Natural killer cell (primary cell): ENCODE data around the gene RPS21. TPM values are rescaled to one million over a fixed set of nuclear protein-coding genes. Genes with fewer than 3 reads are reported as not detected.

ENCODE experiments used
- ATAC-seq, 3 donors: fragments of 150-1000 bp in 2 of 3; fragments of 200-7000 bp in 1 of 3; cut with Tn5 transposase; 1 replicate in 1 of 3; 2 replicates in 2 of 3; pipeline ENCODE4 v1.10.0; 2021; ENCODE audit warnings: mild to moderate bottlenecking in 2 of 3, moderate library complexity in 2 of 3
- DNase-seq, 2 donors: peaks; one replicate each; pipeline versions ENCODE4 v3.0.0 to v3.0.0-alpha.2; 2013 to 2021; ENCODE audit warnings: mixed read lengths in 1 of 2
- H3K27ac ChIP-seq: one replicate; pipeline ENCODE4 v1.5.1; 2013; ENCODE audit warnings: mild to moderate bottlenecking, low read length
- H3K27me3 ChIP-seq: one replicate; pipeline ENCODE4 v1.6.1; 2013; ENCODE audit warnings: low read length; ENCODE audit not compliant: control insufficient read depth, insufficient read depth
- H3K36me3 ChIP-seq: one replicate; pipeline ENCODE4 v1.6.1; 2013; ENCODE audit warnings: low read length; ENCODE audit not compliant: control insufficient read depth, insufficient read depth
- H3K4me1 ChIP-seq: one replicate; pipeline ENCODE4 v1.6.1; 2013; ENCODE audit warnings: low read length; ENCODE audit not compliant: control insufficient read depth, insufficient read depth
- H3K4me3 ChIP-seq: one replicate; pipeline ENCODE4 v1.5.1; 2013; ENCODE audit warnings: low read length
- H3K9me3 ChIP-seq: one replicate; pipeline ENCODE4 v1.6.1; 2013; ENCODE audit warnings: low read length; ENCODE audit not compliant: control insufficient read depth, insufficient read depth
- H3K27ac Mint-ChIP-seq, 2 donors: one replicate each; pipeline ENCODE4 v1.8.0; 2022; ENCODE audit warnings: mild to moderate bottlenecking in 2 of 2, mixed read lengths in 2 of 2, moderate library complexity in 1 of 2
- H3K27me3 Mint-ChIP-seq, 2 donors: one replicate each; pipeline ENCODE4 v1.8.0; 2022; ENCODE audit warnings: low read depth in 2 of 2, mixed read lengths in 2 of 2
- H3K36me3 Mint-ChIP-seq: one replicate; pipeline ENCODE4 v1.8.0; 2022; ENCODE audit warnings: mixed read lengths
- H3K4me1 Mint-ChIP-seq, 2 donors: one replicate each; pipeline ENCODE4 v1.8.0; 2022; ENCODE audit warnings: mixed read lengths in 2 of 2
- H3K4me3 Mint-ChIP-seq: one replicate; pipeline ENCODE4 v1.8.0; 2022; ENCODE audit warnings: mild to moderate bottlenecking, moderate library complexity, mixed read lengths
- H3K9me3 Mint-ChIP-seq, 2 donors: one replicate each; pipeline ENCODE4 v1.8.0; 2022; ENCODE audit warnings: mixed read lengths in 2 of 2
- CTCF ChIP-seq: fragments of 200-600 bp; IDR thresholded peaks from one replicate; pipeline ENCODE4 v1.8.0; 2022; ENCODE audit warnings: antibody characterized with exemption
- whole genome bisulfite sequencing: methylation state at CpG from one replicate; pipeline ENCODE4 v1.1.7; 2013; ENCODE audit warnings: missing lambda C conversion rate; ENCODE audit not compliant: insufficient coverage; 5-methylcytosine and 5-hydroxymethylcytosine counted together
- intact Hi-C: fragments of 100-400 bp; cut with micrococcal nuclease; formaldehyde crosslinking; loops from one replicate; pipeline ENCODE4 v1.14.2; 2022
- total RNA-seq, 4 donors: library from RNA; stranded (reverse); fragments of 120-200 nt in 1 of 4; gene quantifications; one replicate each; pipeline versions ENCODE4 v1.2.3 to v1.2.4, GENCODE V29; 2013 to 2022

RPS21 gene
- total RNA-seq, 3 donors from 2014 or later (not counting 1 experiment from before 2014, with no cell fraction given): 887 to 1,244 (median 1,112) TPM

- H3K27me3 ChIP-seq: no peaks in the 10 kb centered on the region
- H3K27ac ChIP-seq: no peak overlapping the region
- intact Hi-C loops: no loop called here
- no peaks in the 10 kb centered on the region for H3K9me3 ChIP-seq
- peaks cover 24% of the 10 kb centered on the region for H3K36me3 ChIP-seq
- Mint-ChIP-seq H3K27ac (no peak overlapping the region), H3K27me3 (no peaks in the 10 kb centered on the region), H3K4me1 (peaks cover 8 to 15% of the 10 kb centered on the region in 2 donors), H3K36me3 (no peaks in the 10 kb centered on the region), H3K9me3 (peaks cover 0 to 3% of the 10 kb centered on the region in 2 donors), H3K4me3 (no peak overlapping the region)
- WGBS: 86% methylated on average over 12 of the region's 12 CpGs
- H3K4me1 ChIP-seq: peaks cover 2% of the 10 kb centered on the region
- TF ChIP-seq CTCF: no peak
- no peak for DNase-seq
- no peak overlapping the region for H3K4me3 ChIP-seq
- no peak for ATAC-seq
These were observed 6.4 kb downstream of the RPS21 start for GRCh38 chr20:62393335-62393665.

GRCh38 chr20:62393830-62394229, 6.9 kb downstream of the RPS21 start:
- no peaks in the 10 kb centered on the region for H3K9me3 ChIP-seq
- no peaks in the 10 kb centered on the region for H3K36me3 Mint-ChIP-seq
- DNase-seq: no peak
- H3K4me1 Mint-ChIP-seq: peaks cover 8 to 14% of the 10 kb centered on the region in 2 donors
- H3K27me3 Mint-ChIP-seq: no peaks in the 10 kb centered on the region
- no peaks in the 10 kb centered on the region for H3K4me1 ChIP-seq
- 96% methylated on average over 24 of the region's 24 CpGs for WGBS
- H3K4me3 Mint-ChIP-seq: no peak overlapping the region
- peaks cover 18% of the 10 kb centered on the region for H3K36me3 ChIP-seq
- H3K27ac Mint-ChIP-seq: no peak overlapping the region
- no peak for ATAC-seq
- H3K4me3 ChIP-seq: no peak overlapping the region
- no peak overlapping the region for H3K27ac ChIP-seq
- intact Hi-C loops: no loop called here
- no peaks in the 10 kb centered on the region for H3K27me3 ChIP-seq
- no peak for TF ChIP-seq CTCF
- peaks cover 0 to 3% of the 10 kb centered on the region in 2 donors for H3K9me3 Mint-ChIP-seq

- TF ChIP-seq CTCF: no peak
These were observed 7.6 kb downstream of the RPS21 start for GRCh38 chr20:62394248-62395245.

More at GRCh38 chr20:62394248-62395245, 7.6 kb downstream of the RPS21 start:
- Histone ChIP-seq H3K4me1 (no peaks in the 10 kb centered on the region), H3K36me3 (peaks cover 12% of the 10 kb centered on the region), H3K4me3 (no peak overlapping the region), H3K27me3 (no peaks in the 10 kb centered on the region), H3K9me3 (no peaks in the 10 kb centered on the region), H3K27ac (no peak overlapping the region)
- no peaks in the 10 kb centered on the region for H3K27me3 Mint-ChIP-seq
- H3K9me3 Mint-ChIP-seq: peaks cover 0 to 3% of the 10 kb centered on the region in 2 donors
- DNase-seq (no peak), ATAC-seq (no peak)
- no peak overlapping the region for H3K27ac Mint-ChIP-seq
- no peak overlapping the region for H3K4me3 Mint-ChIP-seq
- WGBS: 96% methylated on average over 44 of the region's 44 CpGs
- intact Hi-C loops: no loop called here
- peaks cover 8% of the 10 kb centered on the region in 2 donors for H3K4me1 Mint-ChIP-seq
- H3K36me3 Mint-ChIP-seq: no peaks in the 10 kb centered on the region
